Loucy (cell line): Measurements from ENCODE around the gene SHC3.

ENCODE experiments used
- EZH2phosphoT487 ChIP-seq: fragments of 200-600 bp; IDR thresholded peaks from 2 replicates; pipeline ENCODE4 v1.6.1; 2018; ENCODE audit warnings: antibody characterized with exemption, mild to moderate bottlenecking, moderate library complexity, borderline replicate concordance
- TF ChIP-seq, protein P1 (sequence below): fragments of 200-600 bp; sonication (generic); conservative IDR thresholded peaks from 2 replicates; pipeline ENCODE4 v1.5.1; 2014; ENCODE audit warnings: mild to moderate bottlenecking, antibody characterized with exemption, low read length

DNA sequence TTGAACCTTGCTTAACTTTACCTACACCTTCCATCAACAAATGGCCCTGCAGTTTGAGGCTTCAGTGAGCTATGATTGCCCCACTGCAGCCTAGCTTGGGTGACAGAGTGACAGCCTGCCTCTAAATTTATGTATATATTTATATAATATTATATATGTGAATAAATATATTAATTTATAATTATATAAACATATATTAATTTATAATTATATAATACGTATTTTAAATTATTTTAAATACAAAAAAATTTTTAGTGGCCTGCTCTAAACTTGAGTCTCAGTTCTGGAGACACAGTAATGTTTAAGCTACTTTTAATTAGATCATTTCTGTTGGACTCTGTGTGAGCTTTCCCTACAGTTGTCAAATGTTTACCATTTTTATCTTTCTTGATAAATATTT lies 9.3 kb upstream of the SHC3 start:
- TF ChIP-seq, protein P1, sequence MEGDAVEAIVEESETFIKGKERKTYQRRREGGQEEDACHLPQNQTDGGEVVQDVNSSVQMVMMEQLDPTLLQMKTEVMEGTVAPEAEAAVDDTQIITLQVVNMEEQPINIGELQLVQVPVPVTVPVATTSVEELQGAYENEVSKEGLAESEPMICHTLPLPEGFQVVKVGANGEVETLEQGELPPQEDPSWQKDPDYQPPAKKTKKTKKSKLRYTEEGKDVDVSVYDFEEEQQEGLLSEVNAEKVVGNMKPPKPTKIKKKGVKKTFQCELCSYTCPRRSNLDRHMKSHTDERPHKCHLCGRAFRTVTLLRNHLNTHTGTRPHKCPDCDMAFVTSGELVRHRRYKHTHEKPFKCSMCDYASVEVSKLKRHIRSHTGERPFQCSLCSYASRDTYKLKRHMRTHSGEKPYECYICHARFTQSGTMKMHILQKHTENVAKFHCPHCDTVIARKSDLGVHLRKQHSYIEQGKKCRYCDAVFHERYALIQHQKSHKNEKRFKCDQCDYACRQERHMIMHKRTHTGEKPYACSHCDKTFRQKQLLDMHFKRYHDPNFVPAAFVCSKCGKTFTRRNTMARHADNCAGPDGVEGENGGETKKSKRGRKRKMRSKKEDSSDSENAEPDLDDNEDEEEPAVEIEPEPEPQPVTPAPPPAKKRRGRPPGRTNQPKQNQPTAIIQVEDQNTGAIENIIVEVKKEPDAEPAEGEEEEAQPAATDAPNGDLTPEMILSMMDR, result no peak
- no peak for TF ChIP-seq EZH2phosphoT487
